Measurements from ENCODE around the gene NTRK3.

DNA sequence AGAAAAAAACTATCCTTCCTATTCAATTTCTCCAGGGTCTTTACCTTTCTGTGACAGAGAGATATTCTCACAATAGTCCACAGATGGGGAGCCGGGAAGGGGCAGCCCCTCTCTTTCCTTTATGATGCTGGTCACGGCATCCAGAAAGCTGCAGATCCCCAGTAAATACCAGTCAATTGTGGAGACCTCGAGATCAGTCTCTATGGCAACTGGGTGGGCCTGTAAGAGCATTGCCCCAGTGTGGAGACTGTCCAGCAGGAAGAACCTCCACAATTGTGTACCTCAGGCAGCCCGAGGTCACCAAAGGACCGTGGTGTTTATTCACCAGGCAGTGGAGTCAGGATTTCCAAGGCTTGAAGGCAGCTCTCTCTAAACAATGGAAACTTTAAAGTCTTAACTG lies 291.2 kb downstream of the NTRK3 start:
- TF ChIP-seq CBX5 (IDR thresholded peaks at IDR 0.05; ENCODE audit: low read depth, low read length) (no peak), EZH2 (IDR thresholded peaks at IDR 0.05; ENCODE audit: low read depth, low read length, severe bottlenecking) (no peak), TBP (IDR thresholded peaks at IDR 0.05; ENCODE audit: low read depth, low read length) (no peak), CHD2 (IDR thresholded peaks at IDR 0.05; ENCODE audit: low read length) (no peak), TAF1 (IDR thresholded peaks at IDR 0.05; ENCODE audit: low read depth, low read length) (no peak), TCF12 (IDR thresholded peaks at IDR 0.05; ENCODE audit: low read depth, low read length) (no peak), TAF7 (optimal IDR thresholded peaks at IDR 0.05; ENCODE audit: borderline replicate concordance, low read depth, low read length) (no peak)
- TF ChIP-seq, protein P1, sequence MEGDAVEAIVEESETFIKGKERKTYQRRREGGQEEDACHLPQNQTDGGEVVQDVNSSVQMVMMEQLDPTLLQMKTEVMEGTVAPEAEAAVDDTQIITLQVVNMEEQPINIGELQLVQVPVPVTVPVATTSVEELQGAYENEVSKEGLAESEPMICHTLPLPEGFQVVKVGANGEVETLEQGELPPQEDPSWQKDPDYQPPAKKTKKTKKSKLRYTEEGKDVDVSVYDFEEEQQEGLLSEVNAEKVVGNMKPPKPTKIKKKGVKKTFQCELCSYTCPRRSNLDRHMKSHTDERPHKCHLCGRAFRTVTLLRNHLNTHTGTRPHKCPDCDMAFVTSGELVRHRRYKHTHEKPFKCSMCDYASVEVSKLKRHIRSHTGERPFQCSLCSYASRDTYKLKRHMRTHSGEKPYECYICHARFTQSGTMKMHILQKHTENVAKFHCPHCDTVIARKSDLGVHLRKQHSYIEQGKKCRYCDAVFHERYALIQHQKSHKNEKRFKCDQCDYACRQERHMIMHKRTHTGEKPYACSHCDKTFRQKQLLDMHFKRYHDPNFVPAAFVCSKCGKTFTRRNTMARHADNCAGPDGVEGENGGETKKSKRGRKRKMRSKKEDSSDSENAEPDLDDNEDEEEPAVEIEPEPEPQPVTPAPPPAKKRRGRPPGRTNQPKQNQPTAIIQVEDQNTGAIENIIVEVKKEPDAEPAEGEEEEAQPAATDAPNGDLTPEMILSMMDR (IDR thresholded peaks at IDR 0.05; ENCODE audit: control extremely low read depth in 1 of 3, insufficient read depth in 1 of 3, low read depth in 1 of 3, low read length in 3 of 3) = no peak
- TF ChIP-seq, protein P2, sequence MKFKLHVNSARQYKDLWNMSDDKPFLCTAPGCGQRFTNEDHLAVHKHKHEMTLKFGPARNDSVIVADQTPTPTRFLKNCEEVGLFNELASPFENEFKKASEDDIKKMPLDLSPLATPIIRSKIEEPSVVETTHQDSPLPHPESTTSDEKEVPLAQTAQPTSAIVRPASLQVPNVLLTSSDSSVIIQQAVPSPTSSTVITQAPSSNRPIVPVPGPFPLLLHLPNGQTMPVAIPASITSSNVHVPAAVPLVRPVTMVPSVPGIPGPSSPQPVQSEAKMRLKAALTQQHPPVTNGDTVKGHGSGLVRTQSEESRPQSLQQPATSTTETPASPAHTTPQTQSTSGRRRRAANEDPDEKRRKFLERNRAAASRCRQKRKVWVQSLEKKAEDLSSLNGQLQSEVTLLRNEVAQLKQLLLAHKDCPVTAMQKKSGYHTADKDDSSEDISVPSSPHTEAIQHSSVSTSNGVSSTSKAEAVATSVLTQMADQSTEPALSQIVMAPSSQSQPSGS (IDR thresholded peaks at IDR 0.05; ENCODE audit: low read length) = no peak
